GM12874 (cell line): ENCODE results near the gene RFT1.

Experiments used
- CTCF ChIP-seq: IDR thresholded peaks from 2 replicates; pipeline ENCODE4 v1.5.1; 2011; ENCODE audit warnings: low read depth, mild to moderate bottlenecking, control low read depth, low read length, moderate library complexity; ENCODE audit not compliant: insufficient read depth

Gene RFT1

GRCh38 chr3:53091011-53091410 lies 39.2 kb downstream of the RFT1 start:
- no peak for TF ChIP-seq CTCF

- no peak for TF ChIP-seq CTCF
These were observed 40.7 kb downstream of the RFT1 start for GRCh38 chr3:53089511-53089910.

DNA sequence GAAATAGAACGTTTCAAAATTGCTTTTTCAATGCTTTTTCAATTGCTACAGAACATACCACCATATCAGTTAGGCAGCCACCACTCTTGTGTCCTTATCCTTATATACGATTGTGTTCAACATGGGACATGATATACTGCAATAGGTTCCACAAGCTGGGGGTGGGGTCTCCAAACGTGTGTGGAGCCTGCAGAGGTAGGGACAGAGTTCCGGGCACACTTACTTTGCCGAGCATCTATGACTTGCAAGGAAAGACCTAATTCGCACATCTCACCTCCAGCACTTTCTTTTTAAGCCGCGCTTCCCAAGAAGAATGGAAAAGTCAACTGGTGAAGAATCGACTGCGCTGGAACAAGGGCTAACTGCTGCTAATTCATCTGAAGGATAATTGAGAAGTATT lies 44.8 kb downstream of the RFT1 start:
- TF ChIP-seq CTCF, result no peak

DNA sequence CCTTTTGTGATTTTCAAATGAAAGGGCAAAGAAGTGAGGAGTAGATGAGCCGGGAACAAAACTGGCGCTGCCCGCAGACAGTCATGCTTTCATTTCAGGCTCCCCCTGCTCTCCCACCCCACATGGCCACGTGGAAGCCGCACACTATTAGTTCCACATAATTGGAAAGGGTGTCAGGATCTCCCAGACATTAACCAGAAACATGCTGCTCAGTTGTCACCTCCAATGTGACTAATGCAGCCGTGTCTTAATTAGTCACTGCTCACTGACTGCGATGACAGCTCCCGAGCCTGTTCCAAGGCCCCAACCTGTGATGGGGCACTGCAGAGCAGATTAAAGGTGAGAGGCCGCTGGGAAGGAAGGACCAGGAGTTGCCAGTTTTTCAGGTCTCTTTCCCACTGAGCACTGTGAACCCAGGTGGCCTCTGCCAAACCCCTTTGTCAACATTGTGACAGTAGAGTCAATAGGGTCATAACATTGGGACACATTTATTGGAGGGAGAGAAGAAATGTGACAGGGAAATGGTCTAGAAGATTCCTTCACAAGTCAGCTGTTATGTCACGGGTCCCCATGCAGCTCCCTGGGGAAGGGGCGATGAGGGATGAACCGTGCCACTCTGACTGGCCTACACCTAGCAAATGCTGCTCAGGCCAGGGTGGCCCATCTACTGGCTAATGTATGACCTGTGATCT lies 45.8 kb downstream of the RFT1 start:
- no peak for TF ChIP-seq CTCF

GRCh38 chr3:53083949-53084309 lies 46.3 kb downstream of the RFT1 start:
- no peak for TF ChIP-seq CTCF

GRCh38 chr3:53083521-53083920 lies 46.7 kb downstream of the RFT1 start:
- TF ChIP-seq CTCF, result no peak

DNA sequence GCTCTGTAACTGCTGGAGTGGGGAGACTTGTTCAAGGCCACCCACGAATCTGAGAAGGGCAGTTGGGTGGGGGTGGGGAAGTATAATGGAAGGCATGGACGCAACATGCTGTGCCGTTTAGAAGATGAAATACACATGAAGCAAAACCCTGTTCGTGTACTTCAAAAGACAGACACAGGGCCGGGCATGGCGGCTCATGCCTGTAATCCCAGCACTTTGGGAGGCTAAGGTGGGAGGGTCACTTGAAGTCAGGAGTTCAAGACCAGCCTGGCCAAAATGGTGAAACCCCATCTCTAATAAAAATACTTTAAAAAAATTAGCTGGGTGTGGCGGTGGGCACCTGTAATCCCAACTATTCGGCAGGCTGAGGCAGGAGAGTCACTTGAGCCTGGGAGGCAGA lies 47.5 kb downstream of the RFT1 start:
- no peak for TF ChIP-seq CTCF

- no peak for TF ChIP-seq CTCF
These were observed 48.9 kb downstream of the RFT1 start for GRCh38 chr3:53081318-53081717.
